H9 (cell line): ENCODE data around the gene BAAT. TPM values are rescaled to one million over a fixed set of nuclear protein-coding genes. Genes with fewer than 3 reads are reported as not detected.

Source experiments
- DNase-seq: peaks from one replicate; pipeline ENCODE4 v3.0.0-alpha.2; 2017
- H2AFZ ChIP-seq: one replicate; pipeline ENCODE4 v1.6.1; 2013; ENCODE audit warnings: mild to moderate bottlenecking, low read length, control low read depth, moderate library complexity
- H2AK5ac ChIP-seq: 2 replicates; pipeline ENCODE4 v1.6.1; 2013; ENCODE audit warnings: low read length, control low read depth, mixed read lengths; ENCODE audit not compliant: insufficient read length
- H2BK120ac ChIP-seq: one replicate; pipeline ENCODE4 v1.6.1; 2013; ENCODE audit warnings: low read depth, mild to moderate bottlenecking, low read length, control low read depth, inconsistent platforms; ENCODE audit not compliant: poor library complexity, severe bottlenecking
- H2BK12ac ChIP-seq: 2 replicates; pipeline ENCODE4 v1.6.1; 2013; ENCODE audit warnings: low read length, control low read depth, mixed read lengths, low read depth; ENCODE audit not compliant: insufficient read length
- H2BK15ac ChIP-seq: 2 replicates; pipeline ENCODE4 v1.6.1; 2013; ENCODE audit warnings: low read depth, low read length, control low read depth
- H2BK20ac ChIP-seq: one replicate; pipeline ENCODE4 v1.6.1; 2013; ENCODE audit warnings: low read depth, mild to moderate bottlenecking, low read length, control low read depth, inconsistent platforms; ENCODE audit not compliant: poor library complexity, severe bottlenecking
- H2BK5ac ChIP-seq: 2 replicates; pipeline ENCODE4 v1.6.1; 2013; ENCODE audit warnings: low read length, control low read depth, mixed read lengths; ENCODE audit not compliant: insufficient read length
- H3K14ac ChIP-seq: 2 replicates; pipeline ENCODE4 v1.6.1; 2013; ENCODE audit warnings: low read length, control low read depth; ENCODE audit not compliant: insufficient read depth
- H3K18ac ChIP-seq: 2 replicates; pipeline ENCODE4 v1.6.1; 2013; ENCODE audit warnings: low read depth, mild to moderate bottlenecking, mixed read lengths, low read length, control low read depth; ENCODE audit not compliant: insufficient read length
- H3K23ac ChIP-seq: 2 replicates; pipeline ENCODE4 v1.6.1; 2013; ENCODE audit warnings: low read length, control low read depth, mixed read lengths, low read depth; ENCODE audit not compliant: insufficient read length
- H3K23me2 ChIP-seq: 2 replicates; pipeline ENCODE4 v1.6.1; 2013; ENCODE audit warnings: low read depth, mild to moderate bottlenecking, mixed read lengths, low read length, control low read depth; ENCODE audit not compliant: insufficient read length, poor library complexity, severe bottlenecking
- H3K27ac ChIP-seq: 2 replicates; pipeline ENCODE4 v1.5.1; 2013; ENCODE audit warnings: low read length, control low read depth, mixed read lengths, low read depth; ENCODE audit not compliant: insufficient read length
- H3K27me3 ChIP-seq: 2 replicates; pipeline ENCODE4 v1.6.1; 2013; ENCODE audit warnings: low read length, control low read depth, inconsistent platforms; ENCODE audit not compliant: insufficient read depth
- H3K4ac ChIP-seq: 2 replicates; pipeline ENCODE4 v1.6.1; 2013; ENCODE audit warnings: low read depth, mild to moderate bottlenecking, control low read depth, inconsistent platforms, low read length, moderate library complexity
- H3K4me1 ChIP-seq: 2 replicates; pipeline ENCODE4 v1.6.1; 2013; ENCODE audit warnings: low read length, control low read depth, inconsistent platforms; ENCODE audit not compliant: insufficient read depth
- H3K4me2 ChIP-seq: 2 replicates; pipeline ENCODE4 v1.6.1; 2013; ENCODE audit warnings: low read length, control low read depth, mixed read lengths; ENCODE audit not compliant: insufficient read length, insufficient read depth
- H3K56ac ChIP-seq: 2 replicates; pipeline ENCODE4 v1.6.1; 2013; ENCODE audit warnings: low read depth, mild to moderate bottlenecking, mixed read lengths, low read length, control low read depth; ENCODE audit not compliant: insufficient read length
- H3K79me1 ChIP-seq: 2 replicates; pipeline ENCODE4 v1.6.1; 2013; ENCODE audit warnings: low read depth, mild to moderate bottlenecking, moderate library complexity, low read length, control low read depth, inconsistent platforms; ENCODE audit not compliant: insufficient read depth, poor library complexity, severe bottlenecking
- H3K79me2 ChIP-seq: 2 replicates; pipeline ENCODE4 v1.6.1; 2013; ENCODE audit warnings: low read length, control low read depth, inconsistent platforms; ENCODE audit not compliant: insufficient read depth
- H3K9ac ChIP-seq: 2 replicates; pipeline ENCODE4 v1.6.1; 2013; ENCODE audit warnings: low read length, control low read depth, mixed read lengths; ENCODE audit not compliant: insufficient read length; ENCODE audit errors: extremely low read depth
- H3K9me3 ChIP-seq: one replicate; pipeline ENCODE4 v1.6.1; 2013; ENCODE audit warnings: low read depth, low read length, inconsistent platforms; ENCODE audit not compliant: control insufficient read depth
- H3T11ph ChIP-seq: one replicate; pipeline ENCODE4 v1.6.1; 2013; ENCODE audit warnings: mild to moderate bottlenecking, low read length, control low read depth, inconsistent platforms
- H4K20me1 ChIP-seq: one replicate; pipeline ENCODE4 v1.6.1; 2013; ENCODE audit not compliant: control insufficient read depth, insufficient read length, insufficient read depth
- H4K5ac ChIP-seq: 2 replicates; pipeline ENCODE4 v1.6.1; 2013; ENCODE audit warnings: low read depth, mild to moderate bottlenecking, mixed read lengths, low read length, control low read depth; ENCODE audit not compliant: insufficient read length
- H4K8ac ChIP-seq: replicated peaks from 2 replicates; pipeline ENCODE4 v1.6.1; 2013; ENCODE audit warnings: low read length, control low read depth, mixed read lengths, low read depth; ENCODE audit not compliant: insufficient read length
- H4K91ac ChIP-seq: 2 replicates; pipeline ENCODE4 v1.6.1; 2013; ENCODE audit warnings: low read depth, mild to moderate bottlenecking, moderate library complexity, mixed read lengths, low read length, control low read depth; ENCODE audit not compliant: insufficient read length
- H3K27ac Mint-ChIP-seq, 3 experiments: 2 replicates in 2 of 3; 3 replicates in 1 of 3; pipeline ENCODE4 v1.8.0; 2020 to 2021; ENCODE audit warnings: mixed read lengths in 3 of 3, mild to moderate bottlenecking in 1 of 3, moderate library complexity in 1 of 3
- H3K27me3 Mint-ChIP-seq: 2 replicates; pipeline ENCODE4 v1.8.0; 2021; ENCODE audit warnings: low read depth, mild to moderate bottlenecking, moderate library complexity, mixed read lengths
- H3K36me3 Mint-ChIP-seq, 3 experiments: 2 replicates in 2 of 3; 3 replicates in 1 of 3; pipeline ENCODE4 v1.8.0; 2020 to 2021; ENCODE audit warnings: low read depth in 3 of 3, mixed read lengths in 3 of 3; ENCODE audit not compliant: insufficient read depth in 1 of 3
- H3K4me1 Mint-ChIP-seq, 2 experiments: 2 replicates each; pipeline ENCODE4 v1.8.0; 2020; ENCODE audit warnings: mixed read lengths in 2 of 2
- H3K4me3 Mint-ChIP-seq, 2 experiments: 2 replicates in 1 of 2; 3 replicates in 1 of 2; pipeline ENCODE4 v1.8.0; 2020 to 2021; ENCODE audit warnings: mild to moderate bottlenecking in 2 of 2, mixed read lengths in 2 of 2, moderate library complexity in 1 of 2
- H3K9me3 Mint-ChIP-seq, 2 experiments: 2 replicates in 1 of 2; 3 replicates in 1 of 2; pipeline ENCODE4 v1.8.0; 2020; ENCODE audit warnings: mild to moderate bottlenecking in 2 of 2, mixed read lengths in 2 of 2, moderate library complexity in 1 of 2
- WGBS: extraction: QIAGEN DNeasy Blood & Tissue Kit; methylation state at CpG from one replicate; pipeline ENCODE4 v1.1.7; 2013; ENCODE audit warnings: missing lambda C conversion rate, low lambda C conversion rate, mixed read lengths; ENCODE audit not compliant: insufficient read length; ENCODE audit errors: extremely low coverage; 5-methylcytosine and 5-hydroxymethylcytosine counted together
- total RNA-seq: library from RNA; stranded (reverse); gene quantifications from 2 replicates; pipeline ENCODE4 v1.2.1, GENCODE V29; 2021
- TF ChIP-seq, protein P1 (sequence below): fragments of 200-600 bp; sonication (generic); conservative IDR thresholded peaks from 3 replicates; pipeline ENCODE4 v1.8.0; 2021; ENCODE audit warnings: antibody characterized with exemption, mild to moderate bottlenecking

BAAT gene
- total RNA-seq, 1 experiment from 2014 or later, result 0.09 TPM

DNA sequence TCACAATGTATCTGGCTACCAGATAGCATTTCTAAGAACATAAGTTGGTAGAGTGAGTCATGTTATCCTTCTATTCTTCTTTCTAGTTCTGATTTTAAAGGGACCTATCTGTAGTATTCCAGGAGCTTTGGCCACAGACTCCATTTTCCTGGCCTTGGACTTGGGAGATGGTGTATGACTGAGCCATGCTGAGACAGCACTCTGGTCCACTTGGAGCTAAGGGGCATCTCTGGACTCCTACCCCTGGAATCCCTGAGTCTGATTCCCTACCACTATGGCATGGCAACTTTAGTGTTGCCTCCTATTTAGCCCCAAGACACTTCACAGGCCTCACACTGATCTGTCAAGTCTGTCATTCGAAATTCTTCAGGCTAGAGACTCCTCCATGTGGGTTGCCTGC, 58.8 kb downstream of the BAAT start:
- Histone ChIP-seq H3K23me2 (no peaks in the 10 kb centered on the region), H2BK5ac (no peak overlapping the region), H2BK12ac (no peak overlapping the region), H2BK15ac (no peak overlapping the region), H3K4me1 (no peaks in the 10 kb centered on the region), H3T11ph (no peak overlapping the region), H3K9ac (no peak overlapping the region), H2BK120ac (no peak overlapping the region), H3K14ac (no peak overlapping the region), H3K23ac (no peak overlapping the region), H3K27me3 (no peaks in the 10 kb centered on the region), H3K9me3 (no peaks in the 10 kb centered on the region), H2BK20ac (no peak overlapping the region), H3K4ac (no peak overlapping the region), H3K79me2 (no peaks in the 10 kb centered on the region), H4K20me1 (no peaks in the 10 kb centered on the region), H4K91ac (no peak overlapping the region), H3K18ac (no peak overlapping the region), H2AFZ (no peak overlapping the region), H3K56ac (no peak overlapping the region), H3K79me1 (no peaks in the 10 kb centered on the region), H3K27ac (no peak overlapping the region), H2AK5ac (no peak overlapping the region), H4K5ac (no peak overlapping the region), H4K8ac (no peak overlapping the region), H3K4me2 (no peak overlapping the region)
- Mint-ChIP-seq H3K36me3 (peaks cover 4 to 7% (median 6%) of the 10 kb centered on the region in 3 experiments; a peak in 6 of 7 replicates), H3K4me3 (0 out of 5 replicates have a peak overlapping the region, but pooled peaks of 1 of the 2 experiments have one; percentile 32), H3K27me3 (no peaks in the 10 kb centered on the region), H3K9me3 (peaks cover 6 to 11% of the 10 kb centered on the region in 2 experiments), H3K4me1 (peaks cover 20 to 25% of the 10 kb centered on the region in 2 experiments), H3K27ac (peak overlapping the region; percentile 71 to 93 (median 86); a peak in 5 of 7 replicates)
- TF ChIP-seq, protein P1, sequence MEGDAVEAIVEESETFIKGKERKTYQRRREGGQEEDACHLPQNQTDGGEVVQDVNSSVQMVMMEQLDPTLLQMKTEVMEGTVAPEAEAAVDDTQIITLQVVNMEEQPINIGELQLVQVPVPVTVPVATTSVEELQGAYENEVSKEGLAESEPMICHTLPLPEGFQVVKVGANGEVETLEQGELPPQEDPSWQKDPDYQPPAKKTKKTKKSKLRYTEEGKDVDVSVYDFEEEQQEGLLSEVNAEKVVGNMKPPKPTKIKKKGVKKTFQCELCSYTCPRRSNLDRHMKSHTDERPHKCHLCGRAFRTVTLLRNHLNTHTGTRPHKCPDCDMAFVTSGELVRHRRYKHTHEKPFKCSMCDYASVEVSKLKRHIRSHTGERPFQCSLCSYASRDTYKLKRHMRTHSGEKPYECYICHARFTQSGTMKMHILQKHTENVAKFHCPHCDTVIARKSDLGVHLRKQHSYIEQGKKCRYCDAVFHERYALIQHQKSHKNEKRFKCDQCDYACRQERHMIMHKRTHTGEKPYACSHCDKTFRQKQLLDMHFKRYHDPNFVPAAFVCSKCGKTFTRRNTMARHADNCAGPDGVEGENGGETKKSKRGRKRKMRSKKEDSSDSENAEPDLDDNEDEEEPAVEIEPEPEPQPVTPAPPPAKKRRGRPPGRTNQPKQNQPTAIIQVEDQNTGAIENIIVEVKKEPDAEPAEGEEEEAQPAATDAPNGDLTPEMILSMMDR, result no peak
- WGBS, result no CpG with 5 or more reads among the region's 1 CpG
- no peak for DNase-seq
